Aorta (tissue), 5 donors: ENCODE data around the gene ZNF862. TPM values are rescaled to one million over a fixed set of nuclear protein-coding genes. Genes with fewer than 3 reads are reported as not detected.

Source experiments
- ATAC-seq: fragments of 200-7000 bp; cut with Tn5 transposase; one replicate; pipeline ENCODE4 v1.9.1; 2022; ENCODE audit warnings: moderate library complexity; ENCODE audit not compliant: low FRiP score
- DNase-seq, 2 donors: peaks; one replicate each; pipeline ENCODE4 v3.0.0-alpha.2; 2020
- H3K27ac ChIP-seq, 2 donors: one replicate each; pipeline ENCODE4 v1.5.1; 2013; ENCODE audit warnings: low read length in 2 of 2, mild to moderate bottlenecking in 2 of 2, moderate library complexity in 2 of 2, control low read depth in 1 of 2, inconsistent platforms in 1 of 2, low read depth in 1 of 2
- H3K27me3 ChIP-seq, 2 donors: one replicate each; pipeline ENCODE4 v1.6.1; 2013; ENCODE audit warnings: control low read depth in 1 of 2, low read length in 1 of 2, mild to moderate bottlenecking in 1 of 2, moderate library complexity in 1 of 2; ENCODE audit not compliant: insufficient read depth in 2 of 2, control insufficient read depth in 1 of 2
- H3K36me3 ChIP-seq, 2 donors: one replicate each; pipeline ENCODE4 v1.6.1; 2013; ENCODE audit warnings: control low read depth in 1 of 2, low read length in 1 of 2, mild to moderate bottlenecking in 1 of 2; ENCODE audit not compliant: insufficient read depth in 2 of 2, control insufficient read depth in 1 of 2
- H3K4me1 ChIP-seq, 2 donors: one replicate each; pipeline ENCODE4 v1.6.1; 2013; ENCODE audit warnings: low read length in 2 of 2, control low read depth in 1 of 2, mild to moderate bottlenecking in 1 of 2, moderate library complexity in 1 of 2; ENCODE audit not compliant: insufficient read depth in 2 of 2, control insufficient read depth in 1 of 2
- H3K4me3 ChIP-seq, 2 donors: one replicate each; pipeline ENCODE4 v1.5.1; 2013; ENCODE audit warnings: low read length in 2 of 2, control low read depth in 1 of 2, mild to moderate bottlenecking in 1 of 2
- H3K9me3 ChIP-seq: one replicate; pipeline ENCODE4 v1.6.1; 2013; ENCODE audit warnings: mild to moderate bottlenecking, low read length; ENCODE audit not compliant: control insufficient read depth
- WGBS, 2 donors: extraction: QIAGEN DNeasy Blood & Tissue Kit; methylation state at CpG; one replicate each; pipeline ENCODE4 v1.1.7; 2013; 5-methylcytosine and 5-hydroxymethylcytosine counted together
- intact Hi-C, 2 donors: fragments of 100-400 bp; cut with DNase I; formaldehyde crosslinking; loops; one replicate each; pipeline versions ENCODE4 v1.14.2 to v1.15.0; 2022
- long read RNA-seq, 2 donors: library from polyadenylated mRNA; unstranded; transcript quantifications; one replicate each; pipeline ENCODE4 v2.0.0, GENCODE V29; 2020 to 2021
- polyA plus RNA-seq, 2 donors: library from polyadenylated mRNA; stranded (reverse); fragments of 200-250 nt; gene quantifications; one replicate each; pipeline ENCODE4 v1.2.3, GENCODE V29; 2013
- total RNA-seq, 2 donors: library from RNA; stranded (reverse); fragmentation: NEBNext Ultra II Directional; extraction: Animal tissue kit (Norgen Biotek cat#: 25700); gene quantifications; one replicate each; pipeline ENCODE4 v1.2.1, GENCODE V29; 2021
- donor health status: healthy with polysubstance abuse.
- donor health status: Bipolar disorder and iron deficiency.
- donor health status: DM: no; HTN: no; CAD: no.
- donor health status: DM: no; HTN: no; CAD: no.
- donor health status: DM: yes; HTN: yes; CAD: no.

ZNF862 gene
- total RNA-seq = 10 to 100 TPM; 15.8 to 30.1 TPM
- polyA plus RNA-seq = 1 to 10 TPM; 2.9 to 8.0 TPM
- long read RNA-seq, donor 1, partial matches to known transcripts = 6 of 8 reads
- long read RNA-seq, donor 1, other reads (novel, unspliced or antisense) = 2 of 8 reads
- long read RNA-seq, donor 2, partial matches to known transcripts = 4 of 28 reads
- long read RNA-seq, donor 2, other reads (novel, unspliced or antisense) = 23 of 28 reads

GRCh38 chr7:149838224-149838991 lies at the start of gene ZNF862:
ZNF862 (plus strand) TSS chr7:149838375; CDS start chr7:149838612, 237 bp downstream.
- intact Hi-C loops = loop anchor here (2.0 to 10.0 kb wide), 5 partner anchors 36 to 214 kb away; partner anchors contain the start of gene ZNF467 (in 1 of the 2)
- H3K27ac ChIP-seq = peak within 1 kb of the TSS in 1 of 2 donors; percentile 46
- no peaks in the 10 kb centered on the region for H3K9me3 ChIP-seq
- WGBS, 2 donors = 0% methylated on average over 55 to 86 of the region's 86 CpGs
- peak within 1 kb of the TSS; percentile 72 to 94 for H3K4me3 ChIP-seq
- no peaks in the 10 kb centered on the region for H3K27me3 ChIP-seq
- DNase-seq = peak; percentile 99
- no peaks in the 10 kb centered on the region for H3K4me1 ChIP-seq
- H3K36me3 ChIP-seq = no peaks in the 10 kb centered on the region
- ATAC-seq = peak; percentile 99

DNA sequence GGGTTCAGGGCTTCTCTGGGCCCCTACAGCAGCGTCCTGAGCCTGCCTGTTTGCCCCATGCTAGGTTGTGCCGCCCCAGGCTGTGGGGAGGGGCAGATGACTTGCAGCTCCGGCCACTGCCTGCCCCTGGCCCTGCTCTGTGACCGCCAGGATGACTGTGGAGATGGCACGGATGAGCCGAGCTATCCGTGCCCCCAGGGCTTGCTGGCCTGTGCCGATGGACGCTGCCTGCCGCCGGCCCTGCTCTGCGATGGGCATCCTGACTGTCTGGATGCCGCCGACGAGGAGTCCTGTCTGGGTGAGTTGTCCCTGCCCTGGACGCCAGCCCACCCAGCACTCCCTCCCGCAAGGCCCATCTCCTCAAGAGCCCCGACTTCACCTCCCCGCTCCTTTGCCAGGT lies 49.1 kb upstream of the ZNF862 start:
- Histone ChIP-seq H3K4me3 (no peak overlapping the region), H3K4me1 (no peaks in the 10 kb centered on the region), H3K27ac (no peak overlapping the region), H3K36me3 (no peaks in the 10 kb centered on the region), H3K9me3 (no peaks in the 10 kb centered on the region), H3K27me3 (no peaks in the 10 kb centered on the region)
- DNase-seq = no peak
- 81 to 88% methylated on average over 19 of the region's 19 CpGs for whole genome bisulfite sequencing, 2 donors
- ATAC-seq = no peak
- intact Hi-C loops = no loop called here

GRCh38 chr7:149790146-149790548 lies 48.0 kb upstream of the ZNF862 start:
- DNase-seq = peak; percentile 65 to 80
- Histone ChIP-seq H3K9me3 (no peaks in the 10 kb centered on the region), H3K27ac (no peak overlapping the region), H3K27me3 (no peaks in the 10 kb centered on the region), H3K36me3 (no peaks in the 10 kb centered on the region), H3K4me3 (no peak overlapping the region), H3K4me1 (no peaks in the 10 kb centered on the region)
- ATAC-seq = no peak
- WGBS, 2 donors = 5 to 8% methylated on average over 15 to 56 of the region's 56 CpGs
- intact Hi-C loops = no loop called here

DNA sequence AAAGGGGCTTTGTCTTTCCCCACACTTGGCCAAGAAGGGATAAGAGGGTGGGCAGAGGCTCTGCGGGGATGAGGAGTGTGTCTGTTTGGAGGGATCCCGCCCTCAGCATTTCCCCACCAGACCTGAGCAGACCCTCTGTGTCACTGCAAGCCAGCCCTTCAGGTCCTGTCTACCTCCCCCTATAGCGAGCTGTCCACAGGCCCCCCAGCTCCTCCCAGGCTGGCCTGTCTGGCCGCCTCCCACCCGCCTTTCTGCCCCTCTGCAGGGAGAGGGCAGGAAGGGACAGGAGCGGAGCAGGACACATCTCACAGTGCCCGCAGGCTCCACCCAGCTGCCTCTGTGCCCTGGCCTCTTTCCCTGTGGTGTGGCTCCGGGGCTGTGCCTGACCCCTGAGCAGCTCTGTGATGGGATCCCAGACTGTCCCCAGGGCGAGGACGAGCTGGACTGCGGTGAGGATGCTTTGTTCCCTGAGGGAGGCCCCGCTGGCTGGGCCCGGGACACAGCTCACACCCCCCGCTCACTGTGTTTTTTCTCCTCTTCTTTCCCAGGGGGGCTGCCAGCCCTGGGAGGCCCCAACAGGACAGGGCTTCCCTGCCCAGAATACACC lies 47.3 kb upstream of the ZNF862 start:
- Histone ChIP-seq H3K9me3 (no peaks in the 10 kb centered on the region), H3K27ac (no peak overlapping the region), H3K4me1 (no peaks in the 10 kb centered on the region), H3K4me3 (no peak overlapping the region), H3K27me3 (no peaks in the 10 kb centered on the region), H3K36me3 (no peaks in the 10 kb centered on the region)
- intact Hi-C loops = no loop called here
- WGBS, 2 donors = 92 to 94% methylated on average over 14 of the region's 14 CpGs
- DNase-seq (no peak), ATAC-seq (no peak)

- DNase-seq (no peak), ATAC-seq (no peak)
- H3K4me1 ChIP-seq = no peaks in the 10 kb centered on the region
- H3K9me3 ChIP-seq = no peaks in the 10 kb centered on the region
- no peak overlapping the region for H3K27ac ChIP-seq
- WGBS, 2 donors = 95 to 96% methylated on average over 20 to 21 of the region's 21 CpGs
- H3K27me3 ChIP-seq = no peaks in the 10 kb centered on the region
- no peaks in the 10 kb centered on the region for H3K36me3 ChIP-seq
- H3K4me3 ChIP-seq = no peak overlapping the region
- intact Hi-C loops = no loop called here
Measured at GRCh38 chr7:149791411-149792219, 46.6 kb upstream of the ZNF862 start.

DNA sequence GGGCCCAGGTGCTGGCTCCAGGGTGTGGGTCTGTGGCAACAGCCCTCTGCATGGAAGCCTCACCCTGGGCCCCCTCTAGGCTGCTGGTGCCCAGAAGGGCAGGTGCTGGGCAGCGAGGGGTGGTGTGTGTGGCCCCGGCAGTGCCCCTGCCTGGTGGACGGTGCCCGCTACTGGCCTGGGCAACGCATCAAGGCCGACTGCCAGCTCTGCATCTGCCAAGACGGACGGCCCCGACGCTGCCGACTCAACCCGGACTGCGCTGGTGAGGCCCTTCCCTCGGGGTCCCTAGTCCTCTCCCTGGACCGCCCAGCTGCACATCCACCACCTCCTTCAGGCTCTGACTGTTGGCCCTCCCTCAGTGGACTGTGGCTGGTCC lies 46.0 kb upstream of the ZNF862 start:
- no peaks in the 10 kb centered on the region for H3K27me3 ChIP-seq
- no peak for ATAC-seq
- WGBS, 2 donors = 74 to 85% methylated on average over 15 of the region's 15 CpGs

GRCh38 chr7:149793261-149793660 lies 44.9 kb upstream of the ZNF862 start:
- ATAC-seq = no peak
- no peaks in the 10 kb centered on the region for H3K36me3 ChIP-seq
- H3K27me3 ChIP-seq = no peaks in the 10 kb centered on the region
- intact Hi-C loops = no loop called here
- no peak overlapping the region for H3K27ac ChIP-seq
- H3K9me3 ChIP-seq = no peaks in the 10 kb centered on the region
- H3K4me1 ChIP-seq = no peaks in the 10 kb centered on the region
- no peak for DNase-seq
- WGBS, 2 donors = 83% methylated on average over 10 of the region's 10 CpGs
- no peak overlapping the region for H3K4me3 ChIP-seq

More for the DNA sequence above, 46.0 kb upstream of the ZNF862 start:
- DNase-seq = no peak
- intact Hi-C loops = no loop called here
- Histone ChIP-seq H3K9me3 (no peaks in the 10 kb centered on the region), H3K4me1 (no peaks in the 10 kb centered on the region), H3K36me3 (no peaks in the 10 kb centered on the region), H3K27ac (no peak overlapping the region), H3K4me3 (no peak overlapping the region)

- ATAC-seq (no peak), DNase-seq (no peak)
- Histone ChIP-seq H3K9me3 (no peaks in the 10 kb centered on the region), H3K4me3 (no peak overlapping the region), H3K27ac (no peak overlapping the region), H3K27me3 (no peaks in the 10 kb centered on the region), H3K36me3 (no peaks in the 10 kb centered on the region), H3K4me1 (no peaks in the 10 kb centered on the region)
- intact Hi-C loops = no loop called here
- 49 to 58% methylated on average over 6 of the region's 6 CpGs for WGBS, 2 donors
Measured at GRCh38 chr7:149794661-149795060, 43.5 kb upstream of the ZNF862 start.
